ENCODE data around the gene CCDC85B. TPM values are rescaled to one million over a fixed set of nuclear protein-coding genes. Genes with fewer than 3 reads are reported as not detected.

The CCDC85B gene
- total and polyA plus RNA-seq, 2 of the 13 experiments (the other 11 are each of a cell fraction or from before 2014, with no cell fraction given), result 8.2 to 19.5 TPM

- no peak for TF ChIP-seq TOPORS (CRISPR knock-in tag; IDR thresholded peaks at IDR 0.05)
- TF ChIP-seq ZNF20 (CRISPR knock-in tag; IDR thresholded peaks at IDR 0.05), result no peak
- TF ChIP-seq ZNF816 (CRISPR knock-in tag; IDR thresholded peaks at IDR 0.05; ENCODE audit: borderline replicate concordance), result 0 out of 2 replicates have a peak, but pooled peaks have one; percentile 39
- TF ChIP-seq SOX5 (CRISPR knock-in tag; IDR thresholded peaks at IDR 0.05; ENCODE audit: borderline replicate concordance), result peak; percentile 38; the same call in 1 of the 2 replicates
- TF ChIP-seq ZNF839 (CRISPR knock-in tag; IDR thresholded peaks at IDR 0.05; ENCODE audit: borderline replicate concordance), result no peak
- TF ChIP-seq RNF219 (CRISPR knock-in tag; IDR thresholded peaks at IDR 0.05), result no peak; the same call in none of the 2 replicates
- no peak for TF ChIP-seq ZNF33A (CRISPR knock-in tag; IDR thresholded peaks at IDR 0.05; ENCODE audit: borderline replicate concordance)
- TF ChIP-seq HNRNPL (IDR thresholded peaks at IDR 0.05; ENCODE audit: low read depth, low read length), result 0 out of 2 replicates have a peak, but pooled peaks have one; percentile 21
- no peak for TF ChIP-seq HNRNPLL (IDR thresholded peaks at IDR 0.05; ENCODE audit: low read depth, low read length, poor library complexity, severe bottlenecking)
- TF ChIP-seq IRF1 (CRISPR knock-in tag; IDR thresholded peaks at IDR 0.05; ENCODE audit: low read depth), result no peak
- peak in 1 of 2 experiments; percentile 52; a peak in 1 of 4 replicates for TF ChIP-seq KLF16 (CRISPR knock-in tag; IDR thresholded peaks at IDR 0.05)
- no peak for TF ChIP-seq ZNF280D (CRISPR knock-in tag; IDR thresholded peaks at IDR 0.05)
- TF ChIP-seq SNAI1 (CRISPR knock-in tag; IDR thresholded peaks at IDR 0.05; ENCODE audit: borderline replicate concordance), result no peak
- no peak for TF ChIP-seq ZNF460 (CRISPR knock-in tag; IDR thresholded peaks at IDR 0.05; ENCODE audit: borderline replicate concordance)
- TF ChIP-seq GTF3A (CRISPR knock-in tag; conservative IDR thresholded peaks at IDR 0.05), result no peak
- no peak for TF ChIP-seq GABPA (IDR thresholded peaks at IDR 0.05; ENCODE audit: low read depth, low read length)
- peak; percentile 74 for TF ChIP-seq GABPA (CRISPR knock-in tag; IDR thresholded peaks at IDR 0.05; ENCODE audit: low read depth)
- no peak for TF ChIP-seq SMAD9 (CRISPR knock-in tag; IDR thresholded peaks at IDR 0.05)
Observed at GRCh38 chr11:65891219-65892136, 1.0 kb downstream of the CCDC85B start (continued).

All from HepG2 (cell line).